GM21737 (cell line): Measurements from ENCODE around the gene AIP.

ENCODE experiments used
- ATAC-seq: cut with Tn5 transposase; IDR thresholded peaks from one replicate; pipeline ENCODE4 v1.9.1; 2021; ENCODE audit warnings: mild to moderate bottlenecking, moderate library complexity; ENCODE audit not compliant: unreplicated experiment

Gene AIP

DNA sequence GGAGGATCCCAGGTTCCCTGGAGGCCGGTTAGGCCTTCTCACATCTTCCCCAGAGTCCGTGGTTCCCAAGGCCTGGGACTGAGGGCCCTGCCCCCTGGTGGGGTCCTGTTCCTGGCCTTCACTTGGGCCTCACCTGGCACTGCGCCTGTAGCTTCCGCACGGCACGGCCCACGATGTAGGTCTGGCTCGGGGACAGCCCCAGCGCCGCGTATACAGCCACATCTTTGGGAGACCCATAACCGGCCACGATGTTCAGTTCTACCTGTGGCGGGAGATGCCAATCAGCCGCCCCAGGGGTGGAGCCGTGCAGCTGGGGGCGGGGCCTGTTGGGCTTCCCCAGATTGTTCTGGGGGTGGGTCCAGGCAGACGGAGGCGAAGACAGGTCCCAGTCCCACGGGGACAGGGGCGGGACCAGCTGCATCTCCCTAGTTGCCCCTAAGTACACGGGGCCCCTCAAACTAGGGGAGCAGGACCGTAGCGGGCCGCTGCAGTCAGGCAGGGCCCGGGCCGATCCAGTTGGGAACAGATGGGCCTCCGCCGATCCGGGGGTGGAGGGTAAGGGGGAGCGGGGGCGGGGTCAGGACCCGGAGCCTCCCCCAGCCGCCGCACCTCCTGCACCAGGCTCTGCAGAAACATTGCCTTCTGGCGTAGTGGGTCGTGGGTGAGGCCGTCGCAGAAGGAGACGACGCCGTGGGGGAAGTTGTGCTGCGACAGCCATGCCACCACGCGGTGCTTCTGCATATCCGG, 10.1 kb downstream of the AIP start:
- ATAC-seq, result no peak

DNA sequence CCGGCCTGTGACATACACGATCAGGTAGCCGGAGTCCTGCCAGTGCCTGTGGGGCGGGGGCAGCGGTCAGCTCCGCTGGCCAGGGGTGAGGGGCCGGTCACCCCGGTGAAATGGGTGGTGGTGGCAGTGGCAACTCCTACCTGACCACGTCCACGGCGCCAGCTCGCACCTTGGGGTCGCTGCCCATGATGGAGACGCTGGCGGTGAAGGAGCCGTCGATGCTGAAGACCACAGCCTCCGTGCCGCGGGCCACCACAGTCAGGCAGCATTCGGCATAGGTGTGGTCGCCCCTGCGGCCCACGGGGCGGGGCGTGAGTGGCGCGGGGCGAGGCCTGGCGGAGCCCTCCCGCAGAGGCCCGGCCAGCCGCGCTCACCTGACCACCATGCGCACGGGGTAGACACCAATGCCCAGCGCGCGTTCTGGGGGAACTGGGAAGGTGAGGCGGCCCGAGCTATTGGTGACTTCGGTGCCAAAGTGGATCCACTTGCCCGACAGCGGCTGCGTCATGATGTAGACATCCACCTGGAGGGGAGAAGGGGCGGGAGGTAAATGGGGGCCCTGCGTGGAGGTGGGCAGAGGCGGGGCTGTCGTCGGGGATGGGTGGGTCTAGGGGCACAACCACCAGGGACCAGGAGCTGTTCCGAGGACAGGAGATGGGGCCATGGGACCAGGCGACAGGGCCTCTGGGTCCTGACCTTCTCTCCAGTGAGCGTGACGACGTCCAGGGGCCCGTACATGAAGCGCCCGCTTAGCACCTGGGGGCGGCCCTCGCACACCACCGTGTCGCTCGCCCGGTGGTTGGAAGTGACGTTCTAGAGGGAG, 10.9 kb downstream of the AIP start:
- ATAC-seq, result no peak

DNA sequence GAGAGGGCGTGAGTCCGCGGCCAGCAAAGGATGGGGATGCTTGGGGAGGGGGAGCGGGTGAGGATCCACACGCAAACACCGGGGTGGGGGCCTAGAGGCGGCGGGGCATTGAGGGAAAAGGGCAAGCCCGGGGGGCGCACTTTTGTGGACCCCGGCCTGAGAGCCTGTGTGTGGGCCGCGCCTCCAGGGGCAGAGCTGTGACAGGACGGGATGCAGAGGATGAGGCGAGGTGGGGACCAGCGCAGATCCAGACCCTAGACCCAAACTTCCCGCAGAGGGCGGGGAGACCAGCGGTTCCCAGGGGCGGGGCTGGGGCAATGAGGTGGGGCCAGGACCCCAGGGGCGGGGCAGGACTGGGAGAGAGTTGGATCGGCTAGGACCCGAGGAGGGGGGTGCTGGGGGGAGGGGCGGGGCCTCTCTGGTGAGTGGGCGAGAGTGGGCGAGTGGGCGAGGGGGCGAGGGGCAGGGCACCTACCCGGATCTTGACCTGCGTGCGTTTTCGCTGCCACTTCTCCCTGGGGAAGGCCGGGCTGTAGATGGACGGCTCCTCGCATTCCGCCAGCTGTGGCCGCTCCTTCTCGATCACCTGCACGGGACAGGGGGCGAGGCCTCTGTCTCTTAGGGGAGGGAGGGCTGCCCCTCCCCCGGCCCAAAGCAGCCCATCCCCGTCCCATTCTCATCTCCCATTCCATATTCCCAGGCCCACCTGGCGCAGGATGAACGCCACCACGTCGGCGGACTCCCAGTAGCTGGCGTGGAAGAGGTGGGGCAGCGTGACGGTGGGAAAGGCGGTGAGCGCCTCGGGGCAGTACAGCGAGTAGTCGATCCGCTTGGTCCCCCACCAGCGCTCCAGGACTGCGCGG, 11.8 kb downstream of the AIP start:
- ATAC-seq, result no peak

DNA sequence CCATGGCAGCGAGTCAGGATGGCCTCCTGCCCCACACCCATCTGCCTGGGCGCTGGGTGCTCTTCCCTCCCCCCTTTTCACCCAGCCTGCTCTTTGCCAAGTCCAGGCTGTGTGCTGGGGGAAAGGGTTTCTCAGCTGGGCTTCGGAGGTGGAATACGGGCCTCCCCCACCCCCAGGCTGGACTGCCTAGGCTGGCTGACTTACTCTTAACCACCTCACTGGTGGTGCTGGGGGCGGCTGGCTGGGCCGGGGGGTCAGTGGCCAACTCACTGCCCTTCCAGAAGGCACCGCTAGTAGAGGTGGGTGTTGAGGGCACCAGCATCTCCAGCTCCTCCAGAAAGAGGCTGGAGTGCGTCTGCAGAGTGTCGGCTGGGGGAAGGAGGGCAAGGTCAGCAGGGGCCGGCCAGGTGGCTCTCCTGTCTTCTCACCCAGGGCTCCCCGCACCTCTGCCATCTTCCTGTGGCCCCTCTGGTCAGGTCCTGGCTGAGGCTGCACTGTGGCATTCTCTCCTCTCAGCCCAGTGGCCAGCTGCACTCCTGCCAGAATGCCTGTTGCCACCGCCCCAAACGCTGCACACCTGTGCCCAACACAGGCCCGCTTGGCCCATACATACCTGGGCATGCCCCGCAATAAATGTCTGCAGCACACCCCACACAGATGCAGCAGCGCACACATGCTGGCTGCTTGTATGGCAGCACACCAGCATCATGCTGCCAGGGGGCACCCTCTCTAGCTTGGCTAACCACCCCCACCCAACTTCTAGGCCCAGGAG, 12.6 kb downstream of the AIP start:
- ATAC-seq, result no peak

DNA sequence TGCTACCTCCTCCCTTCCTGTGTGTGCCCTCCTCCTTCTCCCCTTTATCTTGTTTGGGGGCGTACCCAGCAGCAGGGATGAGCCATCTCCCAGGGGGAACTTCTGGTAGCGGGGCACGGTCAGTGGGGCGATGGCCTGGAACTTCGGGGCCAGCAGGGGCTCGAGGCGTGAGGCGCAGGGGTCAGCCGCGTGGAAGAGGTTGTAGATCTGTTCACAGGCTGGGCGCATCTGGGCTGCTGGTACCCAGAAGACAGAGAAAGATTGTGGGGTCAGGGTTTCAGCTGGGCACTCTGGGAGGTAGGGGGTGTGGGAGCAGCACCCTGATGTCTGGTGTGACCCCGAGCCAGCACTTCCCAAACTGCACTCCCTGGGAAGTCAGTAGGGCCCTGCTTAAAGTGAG, 13.3 kb downstream of the AIP start:
- ATAC-seq, result no peak

GRCh38 chr11:67497656-67498291, 14.9 kb downstream of the AIP start:
- no peak for ATAC-seq

- ATAC-seq, result no peak
Observed at GRCh38 chr11:67498544-67498972, 15.7 kb downstream of the AIP start.

DNA sequence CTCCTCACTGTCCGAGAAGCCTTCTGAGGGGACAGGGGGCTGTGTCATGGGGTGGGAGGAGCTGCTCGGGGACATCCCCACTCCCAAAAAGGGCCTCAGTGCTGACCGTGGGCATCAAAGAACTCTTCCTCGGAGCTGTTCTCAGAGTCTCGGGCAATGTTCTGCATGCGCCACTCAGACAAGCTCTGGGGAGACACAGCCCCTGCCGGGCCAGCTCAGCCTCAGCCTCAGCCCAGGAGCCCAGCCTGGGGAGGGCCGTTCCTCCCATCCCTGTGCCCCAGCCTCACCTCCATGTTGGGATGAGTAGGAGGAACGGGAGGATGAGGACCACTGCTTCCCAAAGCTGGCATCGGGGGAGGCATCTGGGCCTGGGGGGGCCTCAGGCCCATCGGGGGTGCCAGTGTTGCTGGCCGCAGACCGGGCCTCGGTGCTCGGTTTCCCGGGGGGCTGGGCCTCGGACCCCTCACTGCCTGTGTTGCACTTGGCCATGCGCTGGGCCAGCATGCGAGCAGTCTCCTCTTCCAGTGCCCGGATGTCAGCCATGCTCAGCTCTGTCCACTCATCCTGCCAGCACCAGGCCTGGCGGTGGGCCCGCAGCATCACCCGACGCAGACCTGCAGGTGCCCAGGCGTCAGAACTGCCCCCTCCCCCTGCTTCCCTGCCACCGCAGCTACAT, 17.1 kb downstream of the AIP start:
- ATAC-seq, result no peak

GRCh38 chr11:67500484-67500821, 17.6 kb downstream of the AIP start:
- ATAC-seq, result no peak

- ATAC-seq, result no peak
Observed at GRCh38 chr11:67500831-67501715, 18.2 kb downstream of the AIP start.

- no peak for ATAC-seq
Observed at GRCh38 chr11:67501854-67502253, 19.0 kb downstream of the AIP start.

DNA sequence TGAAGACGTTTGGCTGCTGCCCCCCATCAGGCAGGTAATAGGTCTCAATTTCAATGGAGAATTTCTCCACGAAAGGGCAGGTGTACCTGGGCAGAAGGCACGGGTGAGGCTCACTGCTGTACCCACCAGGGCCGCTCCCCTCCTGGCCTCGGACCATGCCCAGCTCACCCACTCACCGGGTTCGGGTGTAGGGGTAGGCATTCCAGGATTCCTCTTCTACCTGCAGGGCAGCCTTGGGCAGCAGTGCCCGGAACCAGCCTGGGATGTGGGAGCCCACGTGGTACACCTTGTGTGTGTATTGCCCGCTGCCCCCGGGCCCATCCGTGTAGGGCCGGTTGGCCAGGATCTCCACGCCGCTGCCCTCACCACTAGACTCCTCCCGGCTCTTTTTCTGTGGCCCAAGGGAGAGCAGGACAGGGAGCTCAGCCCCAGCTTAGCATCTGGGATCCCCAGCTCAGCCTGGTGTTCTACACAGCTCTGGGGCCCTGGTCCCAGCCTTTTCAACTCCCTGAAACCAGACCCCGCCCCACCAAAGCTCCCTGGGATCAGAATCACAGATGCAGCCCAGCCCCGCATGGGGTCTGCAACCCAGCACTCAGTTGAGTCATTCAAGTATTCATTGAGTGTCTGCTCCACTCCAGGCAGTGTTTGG, 19.6 kb downstream of the AIP start:
- ATAC-seq, result no peak

DNA sequence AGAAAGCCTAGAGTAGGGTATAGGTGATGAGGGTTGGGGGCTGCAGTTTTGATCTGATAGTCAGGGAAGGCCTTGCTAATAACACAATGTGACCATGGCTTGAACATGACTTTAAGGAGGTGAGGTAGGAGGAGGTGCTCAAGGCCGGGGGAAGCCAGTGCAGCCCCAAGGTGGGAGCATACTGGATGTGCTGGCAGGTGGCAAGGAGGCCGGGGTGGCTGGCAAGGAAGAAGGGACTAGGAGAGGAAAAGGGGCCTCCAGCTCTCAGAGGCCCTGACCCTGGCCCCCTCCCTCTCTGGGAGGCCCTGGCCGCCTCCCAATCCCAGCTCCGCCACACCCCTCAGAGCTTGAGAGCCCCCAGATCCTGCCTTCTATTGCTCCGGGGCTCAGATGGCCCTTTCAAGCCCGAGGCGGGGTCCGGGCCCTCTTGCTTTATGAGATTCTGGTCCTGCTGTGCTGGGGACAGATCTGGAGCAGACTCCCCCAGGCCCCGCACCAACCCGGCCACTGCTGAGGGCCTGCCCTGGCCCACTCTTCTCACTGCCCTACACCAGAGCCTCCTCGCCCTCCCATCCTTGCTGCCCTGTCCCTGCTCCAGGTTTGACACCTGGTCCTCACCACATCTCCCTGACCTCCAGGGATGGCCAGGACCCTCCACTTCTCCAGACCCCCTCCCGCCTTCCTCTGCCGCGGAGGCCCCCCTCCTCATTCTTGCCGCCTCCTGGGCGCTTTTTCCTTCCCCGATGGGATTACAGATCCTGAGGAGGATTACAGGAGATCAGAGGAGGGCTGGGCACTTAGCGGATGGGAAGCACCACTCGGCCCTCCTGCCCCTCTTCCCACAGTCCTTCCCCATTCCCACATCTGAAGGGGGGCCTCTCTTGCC, 20.5 kb downstream of the AIP start:
- ATAC-seq, result no peak

- no peak for ATAC-seq
Observed at GRCh38 chr11:67504005-67504949, 21.5 kb downstream of the AIP start.

GRCh38 chr11:67504950-67505581, 22.2 kb downstream of the AIP start, which contains the start of gene PITPNM1:
PITPNM1 (minus strand) TSS chr11:67505363; CDS start chr11:67504180, 1,183 bp downstream.
- ATAC-seq, result no peak
